Kidney (tissue), 14 donors: Measurements from ENCODE around the gene WWC2. TPM values are rescaled to one million over a fixed set of nuclear protein-coding genes. Genes with fewer than 3 reads are reported as not detected.
"Not testable (repeated sequence)": the region's sequence is repeated elsewhere in the genome, so short reads cannot be mapped to it uniquely, and the experiment has no call there.

Experiments
- DNase-seq, 5 donors: peaks; one replicate each; pipeline ENCODE4 v3.0.0-alpha.2; 2013 to 2020
- FAIRE-seq: peaks from 2 replicates; lab custom pipeline; 2012; peaks lifted over from hg19 to GRCh38; lab: Jason Lieb, UNC
- H3K27ac ChIP-seq, 2 donors: one replicate each; pipeline ENCODE4 v1.7.0; 2013; ENCODE audit warnings: low read depth in 2 of 2, low read length in 2 of 2, inconsistent platforms in 1 of 2
- H3K27me3 ChIP-seq: one replicate; pipeline ENCODE4 v1.7.1; 2013; ENCODE audit warnings: low read length, inconsistent platforms; ENCODE audit not compliant: control insufficient read depth, insufficient read depth
- H3K36me3 ChIP-seq, 3 donors: one replicate each; pipeline versions ENCODE4 v1.7.0 to v1.7.1; 2013; ENCODE audit warnings: low read length in 3 of 3, control low read depth in 1 of 3, inconsistent platforms in 1 of 3; ENCODE audit not compliant: insufficient read depth in 3 of 3, control insufficient read depth in 2 of 3
- H3K4me1 ChIP-seq, 3 donors: one replicate each; pipeline versions ENCODE4 v1.7.0 to v1.7.1; 2013; ENCODE audit warnings: low read length in 3 of 3, inconsistent platforms in 1 of 3, low read depth in 1 of 3; ENCODE audit not compliant: control insufficient read depth in 2 of 3, insufficient read depth in 2 of 3
- H3K4me3 ChIP-seq, 3 donors: one replicate each; pipeline versions ENCODE4 v1.7.0 to v1.8.1; 2013; ENCODE audit warnings: low read length in 3 of 3, control low read depth in 1 of 3, inconsistent platforms in 1 of 3
- H3K9ac ChIP-seq, 3 donors: one replicate each; pipeline versions ENCODE4 v1.7.0 to v1.7.1; 2013; ENCODE audit warnings: low read length in 3 of 3, control low read depth in 1 of 3, inconsistent platforms in 1 of 3
- H3K9me3 ChIP-seq, 3 donors: one replicate each; pipeline versions ENCODE4 v1.7.0 to v1.7.1; 2013; ENCODE audit warnings: low read length in 3 of 3, control low read depth in 1 of 3, inconsistent platforms in 1 of 3; ENCODE audit not compliant: control insufficient read depth in 2 of 3, insufficient read depth in 1 of 3
- intact Hi-C: fragments of 100-400 bp; cut with DNase I; formaldehyde crosslinking; loops from one replicate; pipeline ENCODE4 v1.11.1; 2022
- polyA plus RNA-seq: library from polyadenylated mRNA; stranded (reverse); fragments of 350-450 nt; fragmentation: Illumina TruSeq; extraction: RNeasy Lipid Tissue Mini Kit (QIAGEN cat#74804); gene quantifications from one replicate; pipeline ENCODE4 v1.2.3, GENCODE V29; 2014; ENCODE audit warnings: low read depth, low replicate concordance; ENCODE audit not compliant: insufficient read depth
- total RNA-seq: library from RNA; stranded (reverse); fragmentation: NEBNext Ultra II Directional; extraction: Animal tissue kit (Norgen Biotek cat#: 25700); gene quantifications from one replicate; pipeline ENCODE4 v1.2.1, GENCODE V29; 2021
- TF ChIP-seq, protein P1 (sequence below): IDR thresholded peaks from 3 replicates; pipeline ENCODE4 v1.5.1; 2012; ENCODE audit warnings: mild to moderate bottlenecking, moderate library complexity, borderline replicate concordance; ENCODE audit not compliant: insufficient read depth; ENCODE audit errors: extremely low read depth
- donor health status: control.
- donor health status: control.
- donor health status: control.
- donor health status: control.
- donor health status: control.
- donor health status: DM: yes; HTN: yes; CAD: no.
- donor health status: Normal renal cell carcinoma (clear cell type).

WWC2 gene
- total and polyA plus RNA-seq, 2 donors from 2014 or later = 10.1 to 59.6 TPM

DNA sequence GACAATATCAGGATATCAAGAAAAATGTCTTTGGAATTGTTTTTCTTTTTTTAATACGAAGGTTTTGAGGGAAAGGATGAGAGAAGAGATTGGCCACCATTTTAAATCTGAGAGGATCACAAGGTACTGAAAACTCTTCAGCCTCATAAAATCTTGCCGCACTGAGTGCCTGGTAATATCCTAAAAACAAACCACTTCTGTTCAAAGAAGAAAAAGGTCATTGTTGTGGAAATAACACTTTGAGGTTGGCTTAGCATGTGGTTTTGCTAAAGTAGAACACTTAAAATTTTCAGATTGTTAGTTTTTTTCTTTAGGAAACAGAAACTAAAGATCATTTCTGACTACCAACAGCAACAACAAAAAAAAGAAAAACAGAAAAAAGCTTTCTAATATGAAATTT is 222.0 kb downstream of the WWC2 start:
- H3K4me3 ChIP-seq = no peak overlapping the region
- H3K9ac ChIP-seq = no peak overlapping the region
- no peaks in the 10 kb centered on the region for H3K36me3 ChIP-seq
- no peak for FAIRE-seq
- H3K27me3 ChIP-seq = no peaks in the 10 kb centered on the region
- no peaks in the 10 kb centered on the region for H3K4me1 ChIP-seq
- DNase-seq = no peak
- intact Hi-C loops = no loop called here
- TF ChIP-seq, protein P1, sequence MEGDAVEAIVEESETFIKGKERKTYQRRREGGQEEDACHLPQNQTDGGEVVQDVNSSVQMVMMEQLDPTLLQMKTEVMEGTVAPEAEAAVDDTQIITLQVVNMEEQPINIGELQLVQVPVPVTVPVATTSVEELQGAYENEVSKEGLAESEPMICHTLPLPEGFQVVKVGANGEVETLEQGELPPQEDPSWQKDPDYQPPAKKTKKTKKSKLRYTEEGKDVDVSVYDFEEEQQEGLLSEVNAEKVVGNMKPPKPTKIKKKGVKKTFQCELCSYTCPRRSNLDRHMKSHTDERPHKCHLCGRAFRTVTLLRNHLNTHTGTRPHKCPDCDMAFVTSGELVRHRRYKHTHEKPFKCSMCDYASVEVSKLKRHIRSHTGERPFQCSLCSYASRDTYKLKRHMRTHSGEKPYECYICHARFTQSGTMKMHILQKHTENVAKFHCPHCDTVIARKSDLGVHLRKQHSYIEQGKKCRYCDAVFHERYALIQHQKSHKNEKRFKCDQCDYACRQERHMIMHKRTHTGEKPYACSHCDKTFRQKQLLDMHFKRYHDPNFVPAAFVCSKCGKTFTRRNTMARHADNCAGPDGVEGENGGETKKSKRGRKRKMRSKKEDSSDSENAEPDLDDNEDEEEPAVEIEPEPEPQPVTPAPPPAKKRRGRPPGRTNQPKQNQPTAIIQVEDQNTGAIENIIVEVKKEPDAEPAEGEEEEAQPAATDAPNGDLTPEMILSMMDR = no peak
- no peaks in the 10 kb centered on the region for H3K9me3 ChIP-seq
- no peak overlapping the region for H3K27ac ChIP-seq

- H3K27ac ChIP-seq = no peak overlapping the region
- H3K9me3 ChIP-seq = peaks cover 0 to under 1% (median 0%) of the 10 kb centered on the region in 3 donors
- H3K4me1 ChIP-seq = no peaks in the 10 kb centered on the region
- DNase-seq (no peak), FAIRE-seq (no peak)
- intact Hi-C loops = no loop called here
- peaks cover 0 to under 1% (median 0%) of the 10 kb centered on the region in 3 donors for H3K36me3 ChIP-seq
- no peak overlapping the region for H3K9ac ChIP-seq
- no peak overlapping the region for H3K4me3 ChIP-seq
- H3K27me3 ChIP-seq = no peaks in the 10 kb centered on the region
- TF ChIP-seq, protein P1 = no peak
Observed at GRCh38 chr4:183321516-183321915, 222.5 kb downstream of the WWC2 start.

DNA sequence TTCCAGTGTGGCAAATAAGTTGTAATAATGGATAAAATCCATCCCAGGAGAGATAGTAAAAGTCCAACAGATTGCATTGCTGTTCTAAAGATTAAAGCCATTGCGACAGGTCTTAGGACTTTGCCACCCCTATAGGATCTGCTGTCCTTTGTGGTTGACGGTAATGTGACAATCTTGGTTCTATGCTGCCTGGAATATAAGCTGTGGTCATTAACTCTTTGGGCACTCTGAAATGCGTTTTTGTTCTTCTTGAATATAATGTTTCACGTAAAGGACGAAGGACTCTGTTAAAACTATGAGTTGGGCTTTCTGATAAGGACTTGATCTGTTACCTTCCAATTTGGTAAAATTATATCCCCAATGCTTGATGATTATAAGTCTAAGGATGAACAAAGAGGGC is 223.3 kb downstream of the WWC2 start, which contains the start of gene CLDN24:
CLDN24 (minus strand) TSS at position 101 of the 400 bp plus-strand sequence; CDS start at position 101, 0 bp downstream.
- TF ChIP-seq, protein P1 = no peak
- Histone ChIP-seq H3K9ac (no peak within 1 kb of the TSS), H3K27me3 (no peaks in the 10 kb centered on the region), H3K27ac (no peak within 1 kb of the TSS), H3K4me3 (no peak within 1 kb of the TSS), H3K36me3 (peaks cover 0 to 4% (median 0%) of the 10 kb centered on the region in 3 donors), H3K9me3 (peaks cover 0 to 7% (median 0%) of the 10 kb centered on the region in 3 donors), H3K4me1 (no peaks in the 10 kb centered on the region)
- FAIRE-seq = no peak
- DNase-seq = no peak
- intact Hi-C loops = no loop called here

GRCh38 chr4:183323295-183323694 is 224.2 kb downstream of the WWC2 start:
- Histone ChIP-seq H3K4me3 (no peak overlapping the region), H3K36me3 (peaks cover 0 to 4% (median 0%) of the 10 kb centered on the region in 3 donors), H3K9me3 (peaks cover 0 to 7% (median 0%) of the 10 kb centered on the region in 3 donors), H3K27me3 (no peaks in the 10 kb centered on the region), H3K9ac (no peak overlapping the region), H3K4me1 (no peaks in the 10 kb centered on the region), H3K27ac (no peak overlapping the region)
- TF ChIP-seq, protein P1 = no peak
- FAIRE-seq (no peak), DNase-seq (no peak)
- intact Hi-C loops = no loop called here

DNA sequence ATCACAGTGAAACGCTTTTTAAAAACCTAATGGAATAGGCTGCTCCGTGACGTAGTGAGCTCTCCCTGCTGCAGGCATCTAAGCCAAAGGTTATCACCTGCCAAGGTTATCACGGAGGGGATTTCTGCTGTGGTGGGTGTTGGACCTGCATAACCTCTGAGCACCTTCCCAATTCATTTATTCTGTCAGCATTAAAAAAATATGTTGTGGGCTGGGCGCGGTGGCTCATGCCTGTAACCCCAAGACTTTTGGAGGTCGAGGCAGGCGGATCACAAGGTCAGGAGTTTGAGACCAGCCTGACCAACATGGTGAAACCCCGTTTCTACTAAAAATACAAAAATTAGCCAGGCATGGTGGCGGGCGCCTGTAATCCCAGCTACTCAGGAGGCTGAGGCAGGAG is 225.0 kb downstream of the WWC2 start:
- H3K27ac ChIP-seq, H3K9ac ChIP-seq, intact Hi-C loops, H3K4me1 ChIP-seq, H3K36me3 ChIP-seq, H3K4me3 ChIP-seq, DNase-seq, H3K27me3 ChIP-seq, FAIRE-seq: not testable (repeated sequence)
- peaks cover 0 to 10% (median 0%) of the 10 kb centered on the region in 3 donors for H3K9me3 ChIP-seq
